K562 treated with DMSO at 1 percent for 48 hours (cell line): ENCODE measurements around the gene CMTR1. TPM values are rescaled to one million over a fixed set of nuclear protein-coding genes. Genes with fewer than 3 reads are reported as not detected.

ENCODE experiments used
- total RNA-seq: library from RNA; unstranded; fragments of 300-600 nt; gene quantifications from 2 replicates; pipeline ENCODE4 v1.2.3, GENCODE V29; 2022; ENCODE audit warnings: low replicate concordance; ENCODE audit errors: extremely low read depth

CMTR1 gene
- not detected in 2 replicates for total RNA-seq

DNA sequence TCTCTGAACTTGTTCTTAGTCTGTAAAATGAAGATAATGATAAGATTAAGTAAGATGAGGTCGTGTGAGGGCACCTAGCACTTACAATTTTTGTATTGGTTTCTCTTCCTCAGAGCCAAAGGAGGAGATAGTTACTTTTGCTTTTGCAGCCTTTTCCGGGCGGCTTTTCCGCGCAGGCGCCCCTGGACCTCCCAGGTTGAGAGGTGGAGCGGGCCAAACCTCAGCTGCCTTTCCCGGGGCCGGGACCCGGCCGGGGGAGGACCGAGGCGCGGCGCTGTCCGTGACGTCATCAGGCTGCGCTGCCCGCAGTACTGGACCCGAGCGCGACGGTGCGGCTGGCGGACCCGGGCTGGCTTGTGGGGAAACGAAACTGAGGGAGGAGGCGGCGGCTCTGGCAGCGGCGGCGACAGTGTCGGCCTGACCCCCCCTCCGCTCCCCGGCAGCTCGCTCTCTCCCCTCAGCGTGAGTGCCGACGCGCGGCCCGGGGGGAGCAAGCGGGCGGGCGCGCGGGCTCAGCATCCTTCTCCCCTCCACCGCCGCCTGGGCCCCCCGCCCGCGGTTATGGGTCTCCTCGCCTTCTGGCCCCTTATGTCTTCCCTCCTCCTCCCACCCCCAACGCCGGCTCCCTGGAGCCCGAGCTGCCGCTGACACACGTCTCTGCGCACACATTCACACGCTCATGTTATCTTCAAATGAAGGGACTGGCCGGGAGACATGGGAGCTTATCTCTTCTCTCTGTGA, at the start of gene CMTR1:
Gene CMTR1, plus strand, starts transcription at position 306 of the 741 bp plus-strand sequence. CDS start 2,409 bp downstream, outside the sequence.

DNA sequence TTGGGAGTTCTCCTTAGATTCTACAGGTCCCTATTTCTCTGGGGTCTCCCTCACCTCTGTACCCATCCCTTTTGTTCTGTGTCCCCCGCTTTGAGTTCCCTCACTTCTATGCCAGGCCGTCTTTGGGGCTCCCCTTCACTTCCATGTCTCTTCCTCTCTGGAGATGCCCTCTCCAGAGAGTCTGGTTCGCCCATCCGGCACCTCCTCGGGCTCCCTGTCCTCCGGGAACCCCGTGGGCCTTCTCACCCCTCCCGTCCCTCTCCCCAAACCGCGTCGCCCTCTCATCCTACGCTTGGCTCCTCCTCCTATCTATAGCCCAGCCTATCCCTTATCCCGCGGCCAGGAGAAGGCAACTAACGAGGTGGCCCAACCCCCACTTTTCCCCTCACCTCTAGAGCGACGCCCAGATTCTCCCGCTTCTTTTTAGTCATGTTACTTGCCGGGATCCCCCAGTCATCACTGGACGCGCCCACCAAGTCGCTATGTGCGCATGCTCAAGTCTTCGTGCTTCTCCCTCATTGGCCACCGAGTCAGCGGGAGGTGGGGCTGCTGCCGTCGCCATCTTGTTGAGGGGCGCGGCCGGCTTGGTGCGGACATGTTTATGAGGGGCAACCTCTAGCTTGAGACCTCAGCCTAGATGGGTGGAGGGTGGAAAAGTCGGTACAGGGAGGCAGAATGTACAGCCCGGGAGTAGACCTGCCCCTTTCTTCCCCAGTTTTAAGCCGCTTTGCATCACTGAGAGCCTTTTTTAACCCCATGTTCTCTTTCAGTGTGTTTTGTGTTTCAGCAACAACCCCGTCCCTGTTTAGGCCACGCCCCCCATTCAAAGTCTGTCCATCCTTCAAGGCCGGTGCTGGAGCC, 66.6 kb downstream of the CMTR1 start, which contains the start of gene CCDC167:
Gene CCDC167, minus strand, starts transcription at position 461 of the 861 bp plus-strand sequence. Its CDS starts 30 bp downstream, at position 431.

Other genes with a start within 250 kb of the CMTR1 start
- not detected in 2 replicates for gene TBC1D22B, start 175.4 kb upstream of the CMTR1 start, total RNA-seq
- gene TMEM217, start 175.1 kb upstream of the CMTR1 start, total RNA-seq: not detected in 2 replicates
- gene RNF8, start 79.2 kb upstream of the CMTR1 start, total RNA-seq: not detected in 2 replicates
- not detected in 2 replicates for gene CCDC167, start 66.7 kb downstream of the CMTR1 start, total RNA-seq